ENCODE measurements around the gene TMEM198.

TMEM198 gene, protein sequence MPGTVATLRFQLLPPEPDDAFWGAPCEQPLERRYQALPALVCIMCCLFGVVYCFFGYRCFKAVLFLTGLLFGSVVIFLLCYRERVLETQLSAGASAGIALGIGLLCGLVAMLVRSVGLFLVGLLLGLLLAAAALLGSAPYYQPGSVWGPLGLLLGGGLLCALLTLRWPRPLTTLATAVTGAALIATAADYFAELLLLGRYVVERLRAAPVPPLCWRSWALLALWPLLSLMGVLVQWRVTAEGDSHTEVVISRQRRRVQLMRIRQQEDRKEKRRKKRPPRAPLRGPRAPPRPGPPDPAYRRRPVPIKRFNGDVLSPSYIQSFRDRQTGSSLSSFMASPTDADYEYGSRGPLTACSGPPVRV

DNA sequence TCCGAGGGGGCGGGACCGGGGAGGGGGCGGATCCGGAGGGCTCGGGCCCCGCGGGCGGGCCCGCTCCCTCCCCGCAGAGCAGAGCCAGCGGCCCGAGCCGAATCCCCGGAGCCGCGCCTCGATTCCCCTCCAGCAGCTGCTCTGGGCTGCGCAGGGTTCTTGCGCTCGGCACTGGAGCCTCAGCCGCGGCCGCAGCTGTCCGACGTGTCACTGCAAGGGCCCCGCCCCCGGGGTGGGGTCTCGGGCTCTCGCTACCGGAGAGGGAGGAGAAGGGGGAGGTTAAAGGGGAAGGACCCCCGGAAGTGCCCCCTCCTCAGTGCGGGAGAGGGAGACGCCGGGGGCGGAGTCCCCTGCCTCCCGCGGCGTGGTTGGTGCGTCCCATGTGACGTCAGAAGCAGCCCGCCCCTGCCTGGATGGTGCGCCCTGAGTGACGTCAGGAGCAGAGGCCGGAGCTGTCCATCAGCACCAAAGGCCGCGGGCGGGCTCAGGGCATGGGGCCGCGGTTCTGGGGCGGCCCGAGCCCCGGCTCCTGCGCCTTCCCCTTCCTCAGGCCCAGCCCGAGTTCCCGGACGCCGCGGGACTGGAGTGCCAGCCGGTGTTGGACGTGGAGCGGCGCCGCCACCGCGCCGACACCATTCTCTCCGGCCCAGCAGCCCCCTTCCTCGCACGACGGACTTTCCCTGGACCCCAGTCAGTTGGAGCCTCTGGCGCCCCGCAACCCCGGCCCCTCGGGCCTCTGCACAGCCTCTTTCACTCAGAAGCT lies at the start of gene TMEM198, which contains the start of gene CHPF:
Gene TMEM198 (plus strand): TSS at position 433 of the 763 bp plus-strand sequence. CDS start 700 bp downstream, outside the sequence.
Gene CHPF (minus strand): TSS at position 214 of the 763 bp plus-strand sequence. CDS start 271 bp downstream, outside the sequence.
- DNase-seq: peak; percentile 97

DNA sequence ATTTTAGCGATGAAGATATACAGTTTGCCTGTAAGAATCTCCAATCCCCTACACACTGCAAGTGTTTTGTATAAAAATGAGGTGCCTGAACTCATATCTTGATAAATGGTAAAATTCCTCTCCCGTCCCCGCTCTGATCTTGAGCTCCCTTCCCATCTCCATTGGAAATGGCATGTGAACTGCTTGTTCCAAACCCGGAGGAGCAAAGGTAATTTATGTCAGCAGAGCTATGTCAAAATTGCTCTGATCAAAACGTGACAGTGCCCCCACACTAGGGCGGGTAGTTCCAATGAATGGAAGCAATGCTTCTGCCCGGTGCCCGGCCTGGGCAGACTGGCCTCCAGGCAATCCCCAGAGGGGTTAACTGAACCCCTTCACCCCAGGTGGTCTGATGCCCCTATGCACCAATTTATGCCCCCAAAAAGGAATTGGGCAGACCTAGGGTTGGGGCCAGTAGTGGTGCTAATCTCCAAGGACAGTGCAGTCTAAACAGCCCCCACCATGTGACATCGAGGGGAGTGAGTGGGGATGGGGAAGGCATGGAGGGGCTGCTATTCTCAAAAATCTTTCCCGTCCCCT lies 48.8 kb upstream of the TMEM198 start:
- DNase-seq: no peak

DNA sequence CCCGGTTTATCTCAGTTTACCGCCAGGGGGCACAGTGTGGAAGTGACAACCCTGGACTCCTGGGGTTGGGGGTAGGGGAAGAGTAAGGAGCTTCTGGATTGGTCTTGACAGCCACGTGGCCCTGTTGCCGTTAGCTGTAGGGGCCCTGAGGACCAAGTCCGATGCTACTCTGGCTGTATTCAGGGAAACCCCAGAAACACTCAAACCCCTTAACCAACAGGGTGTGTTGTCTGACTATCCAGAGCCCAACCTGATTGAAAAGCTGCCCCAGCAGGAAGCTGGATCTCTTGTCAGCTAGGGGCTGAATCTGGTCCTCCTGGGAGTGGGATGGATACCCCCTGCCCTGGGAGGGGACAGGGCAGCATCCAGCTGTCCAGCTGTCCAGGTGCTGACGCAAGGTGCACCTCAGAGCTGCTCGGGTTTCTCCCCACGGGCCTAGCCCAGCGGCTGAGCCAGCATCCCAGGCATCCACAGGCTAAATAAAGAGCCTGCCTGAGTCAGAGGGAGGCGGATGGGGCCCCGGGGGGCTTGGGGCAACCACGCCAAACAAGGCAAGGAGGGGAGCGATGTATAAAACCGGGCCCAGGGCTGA lies 48.2 kb upstream of the TMEM198 start:
- DNase-seq: peak; percentile 48

DNA sequence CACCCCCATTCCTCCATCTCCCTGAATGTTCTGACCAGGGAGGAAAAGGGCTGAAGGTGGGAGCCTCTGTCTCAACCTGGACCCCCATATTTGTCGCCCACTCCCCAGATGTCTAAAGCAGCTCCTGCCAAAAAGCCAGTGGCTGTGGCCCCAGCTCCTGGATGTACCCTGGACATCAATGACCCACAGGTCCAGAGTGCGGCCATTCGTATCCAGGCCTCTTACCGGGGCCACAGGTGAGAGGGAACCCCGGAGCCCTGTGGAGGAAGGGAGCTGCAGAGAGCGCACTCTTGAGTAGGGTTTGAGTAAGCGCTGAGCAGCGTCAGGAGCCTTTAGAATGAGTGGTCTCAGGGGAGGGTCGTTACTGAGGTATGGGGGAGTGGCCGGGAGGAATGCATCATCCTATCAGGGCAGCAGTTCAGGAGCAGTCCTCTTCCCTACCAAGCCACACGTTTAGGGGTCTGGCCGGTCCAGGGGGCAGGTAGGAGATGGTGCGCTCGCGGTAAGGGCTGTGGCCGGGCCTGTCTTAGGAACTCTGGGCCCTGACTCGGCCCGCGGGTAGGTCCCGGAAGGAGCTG lies 47.5 kb upstream of the TMEM198 start:
- no peak for DNase-seq

DNA sequence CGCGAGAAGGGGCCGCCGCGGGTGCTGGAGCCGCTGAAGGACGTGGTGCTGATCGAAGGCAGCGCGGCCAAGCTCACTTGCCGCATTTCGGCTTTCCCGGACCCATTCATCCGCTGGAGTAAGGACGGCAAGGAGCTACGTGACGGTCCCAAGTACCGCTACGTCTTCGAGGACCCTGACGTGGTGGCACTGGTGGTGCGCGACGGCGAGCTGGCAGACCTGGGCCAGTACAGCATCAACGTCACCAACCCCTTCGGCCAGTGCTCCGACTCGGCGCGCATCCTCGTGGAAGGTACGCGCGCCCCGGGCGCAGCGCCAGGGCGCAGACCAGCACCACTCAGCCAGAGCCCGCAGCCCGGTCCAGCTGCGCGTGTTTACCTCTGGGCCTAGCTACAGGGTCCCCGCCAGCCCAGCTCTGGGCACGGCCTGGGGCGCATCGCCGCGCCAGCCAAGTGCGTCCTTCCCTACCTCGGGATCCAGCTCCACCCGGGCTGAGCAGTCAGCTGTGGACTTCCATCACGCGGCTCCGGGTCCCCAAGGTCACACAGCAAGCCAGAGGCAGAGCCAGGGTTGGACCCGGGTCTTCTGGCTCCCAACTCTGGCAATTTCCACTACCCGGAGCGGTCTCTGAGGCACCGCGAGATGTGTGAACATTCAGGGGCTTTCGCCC lies 46.9 kb upstream of the TMEM198 start:
- no peak for DNase-seq

DNA sequence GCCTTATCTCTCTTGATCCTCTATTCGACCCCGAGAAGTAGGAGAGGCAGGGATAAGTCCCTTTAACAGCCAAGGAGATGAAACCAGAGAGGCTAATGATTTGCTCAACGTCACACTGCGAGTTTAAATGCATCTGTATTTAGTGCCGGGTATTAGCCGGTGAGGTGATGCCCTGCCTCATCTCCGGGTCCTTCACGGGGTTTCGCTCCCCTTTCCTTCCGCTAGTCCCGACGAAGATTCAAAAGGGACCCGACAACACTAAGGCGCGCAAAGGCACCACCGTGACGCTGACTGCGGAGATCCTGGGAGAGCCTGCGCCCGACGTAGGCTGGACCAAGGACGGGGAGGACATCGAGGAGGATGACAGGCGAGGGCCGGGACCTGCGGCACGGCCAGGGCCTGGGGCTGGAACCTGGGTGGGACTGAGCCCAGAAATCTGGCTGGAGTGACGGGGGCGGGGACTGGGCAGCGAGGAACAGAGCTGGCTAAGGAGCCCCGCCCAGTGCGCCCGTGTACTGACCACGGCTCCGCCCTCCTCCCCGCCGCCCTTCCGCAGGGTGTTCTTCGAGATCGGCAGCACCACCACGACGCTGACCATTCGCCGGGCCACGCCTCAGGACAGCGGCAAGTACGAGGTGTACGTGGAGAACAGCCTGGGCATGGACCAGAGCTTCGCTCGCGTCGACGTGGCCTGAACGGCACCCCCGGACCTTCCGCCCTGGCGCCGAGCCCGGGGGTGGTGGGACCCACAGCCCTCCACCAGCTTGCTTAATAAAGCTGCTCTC lies 46.1 kb upstream of the TMEM198 start:
- DNase-seq: no peak

GRCh38 chr2:219498280-219499057 lies 45.4 kb upstream of the TMEM198 start, which contains the start of gene GMPPA:
Gene GMPPA, plus strand, starts transcription at chr2:219498891. Its CDS starts 1,085 bp downstream, at chr2:219499976.
- peak; percentile 89 for DNase-seq

GRCh38 chr2:219499058-219499307 lies 44.8 kb upstream of the TMEM198 start:
- no peak for DNase-seq

GRCh38 chr2:219499555-219499954 lies 44.3 kb upstream of the TMEM198 start:
- DNase-seq: no peak

DNA sequence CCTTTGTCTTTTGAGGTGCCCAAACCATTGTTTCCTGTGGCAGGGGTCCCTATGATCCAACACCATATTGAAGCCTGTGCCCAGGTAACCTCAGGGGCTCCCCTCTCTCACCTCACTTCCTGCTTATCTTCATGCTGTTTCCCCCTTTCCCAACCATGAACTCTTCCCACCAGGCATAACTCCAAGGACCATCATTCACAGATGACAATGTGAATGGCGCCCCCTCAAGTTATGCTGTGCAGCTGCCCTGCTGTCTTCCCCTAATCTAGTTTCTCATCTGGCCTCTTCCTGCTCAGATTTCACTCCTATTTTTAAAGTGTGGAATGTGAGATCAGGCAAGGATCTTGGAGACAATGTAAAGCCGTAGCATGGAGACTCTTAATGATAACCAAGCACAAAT lies 43.7 kb upstream of the TMEM198 start:
- DNase-seq: no peak

DNA sequence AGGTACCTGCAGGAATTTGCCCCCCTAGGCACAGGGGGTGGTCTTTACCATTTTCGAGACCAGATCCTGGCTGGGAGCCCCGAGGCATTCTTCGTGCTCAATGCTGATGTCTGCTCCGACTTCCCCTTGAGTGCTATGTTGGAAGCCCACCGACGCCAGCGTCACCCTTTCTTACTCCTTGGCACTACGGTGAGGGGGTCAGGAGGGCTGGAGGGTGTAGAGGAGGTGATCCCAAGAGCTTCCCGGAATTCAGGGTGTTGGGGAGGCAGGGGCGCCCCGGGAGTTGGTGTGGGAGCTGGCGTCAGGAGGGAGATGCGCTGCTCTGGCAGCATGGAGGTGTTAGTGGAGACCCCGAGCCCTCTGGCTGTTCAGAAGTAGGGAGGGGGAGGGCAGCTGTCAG lies 42.0 kb upstream of the TMEM198 start:
- no peak for DNase-seq

- DNase-seq: no peak
Measured at GRCh38 chr2:219502618-219503017, 41.2 kb upstream of the TMEM198 start.

GRCh38 chr2:219505585-219505984 lies 38.2 kb upstream of the TMEM198 start:
- no peak for DNase-seq

DNA sequence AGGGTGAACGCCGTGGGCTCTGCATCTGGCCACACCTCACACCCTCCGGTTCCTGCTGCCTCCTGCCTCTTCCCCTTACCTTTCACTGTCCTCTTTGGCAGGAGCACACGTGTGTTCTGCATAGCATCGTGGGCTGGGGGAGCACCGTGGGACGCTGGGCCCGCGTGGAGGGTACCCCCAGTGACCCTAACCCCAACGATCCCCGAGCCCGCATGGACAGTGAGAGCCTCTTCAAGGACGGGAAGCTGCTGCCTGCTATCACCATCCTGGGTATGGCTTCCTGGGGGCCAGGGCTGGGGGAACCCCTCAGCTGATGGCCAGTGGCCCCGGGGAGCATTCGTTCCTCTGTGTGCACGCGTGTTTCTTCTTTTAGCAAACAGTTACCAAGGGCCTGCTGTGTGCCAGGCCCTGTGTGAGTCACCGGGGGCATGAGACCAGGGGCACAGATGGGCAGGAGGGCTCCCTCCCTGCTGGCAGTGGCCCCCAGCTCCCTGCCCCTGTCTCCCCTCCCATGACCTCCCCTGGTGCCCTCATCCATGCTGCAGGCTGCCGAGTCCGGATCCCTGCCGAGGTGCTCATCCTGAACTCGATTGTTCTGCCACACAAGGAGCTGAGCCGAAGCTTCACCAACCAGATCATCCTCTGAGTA lies 37.6 kb upstream of the TMEM198 start:
- no peak for DNase-seq

DNA sequence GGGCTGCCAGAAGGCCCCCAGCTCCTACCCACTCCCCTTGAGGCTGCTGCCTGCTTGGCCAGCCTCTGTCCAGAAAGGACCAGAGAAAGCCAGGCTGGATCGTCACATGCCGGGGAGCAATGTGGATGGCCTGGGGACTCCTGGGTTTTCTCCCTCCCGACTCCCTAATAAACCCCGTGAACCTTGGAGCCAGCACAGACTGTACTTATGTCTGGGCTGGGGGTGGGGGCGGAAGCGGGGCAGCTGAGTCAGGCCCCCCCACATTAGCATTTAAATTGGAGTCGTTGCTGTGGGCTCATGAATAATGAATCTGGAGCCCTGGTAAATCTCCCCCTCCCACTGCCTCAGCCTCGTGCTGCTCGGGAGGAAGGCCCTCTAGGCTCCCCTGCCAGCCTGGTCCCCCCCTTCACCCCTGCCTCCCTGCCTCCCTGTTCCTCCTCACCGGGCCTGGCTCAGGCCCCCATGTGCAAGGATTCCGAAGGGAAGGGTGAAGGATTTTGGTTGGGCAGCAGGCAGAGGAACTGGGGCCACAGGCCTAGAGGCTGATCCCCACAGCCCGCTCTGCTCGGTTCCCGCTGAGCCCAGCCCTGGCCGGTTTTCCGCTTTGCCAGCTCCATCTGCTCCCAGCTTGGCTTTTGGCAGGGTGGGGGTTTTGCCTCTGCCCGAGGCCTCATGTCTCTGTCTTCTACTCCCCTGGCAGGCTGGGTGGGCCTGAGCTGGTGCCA lies 36.9 kb upstream of the TMEM198 start:
- no peak for DNase-seq

- DNase-seq: no peak
Measured at GRCh38 chr2:219507581-219508443, 36.0 kb upstream of the TMEM198 start.

- DNase-seq: no peak
Measured at GRCh38 chr2:219508444-219508734, 35.4 kb upstream of the TMEM198 start.

- DNase-seq: no peak
Measured at GRCh38 chr2:219508971-219509779, 34.7 kb upstream of the TMEM198 start.

Measured in NCI-H1105 (cell line).